A549 (cell line): ENCODE data around the gene DPYSL4.

Experiments
- CBX2 ChIP-seq: fragments of 200-600 bp; sonication (generic); IDR thresholded peaks from 2 replicates; pipeline ENCODE4 v1.6.1; 2016; ENCODE audit warnings: low read depth, mild to moderate bottlenecking, borderline replicate concordance
- CTCF ChIP-seq: fragments of >200 bp; sonication (Bioruptor Twin); formaldehyde crosslinking; IDR thresholded peaks from 3 replicates; pipeline ENCODE4 v1.5.1; 2016
- FOXS1 ChIP-seq: fragments of 250-450 bp; sonication (Bioruptor Pico); IDR thresholded peaks from 2 replicates; pipeline ENCODE4 v1.5.0; 2020; ENCODE audit warnings: mild to moderate bottlenecking, moderate library complexity
- KDM1A ChIP-seq: fragments of 200-600 bp; sonication (generic); IDR thresholded peaks from 2 replicates; pipeline ENCODE4 v1.6.1; 2016; ENCODE audit warnings: low read depth, mild to moderate bottlenecking
- MAFK ChIP-seq: fragments of 450-650 bp; IDR thresholded peaks from 2 replicates; pipeline ENCODE4 v1.6.1; 2014; ENCODE audit not compliant: partially characterized antibody
- PHF8 ChIP-seq: fragments of 200-600 bp; sonication (generic); IDR thresholded peaks from 2 replicates; pipeline ENCODE4 v1.6.1; 2016; ENCODE audit warnings: low read depth, mild to moderate bottlenecking, antibody characterized with exemption, moderate library complexity, borderline replicate concordance
- POLR2A ChIP-seq: IDR thresholded peaks from 2 replicates; pipeline ENCODE4 v1.6.1; 2012; ENCODE audit warnings: mild to moderate bottlenecking, low read length
- SMC3 ChIP-seq: fragments of >200 bp; sonication (Bioruptor Twin); formaldehyde crosslinking; IDR thresholded peaks from 3 replicates; pipeline ENCODE4 v1.6.1; 2018; ENCODE audit warnings: inconsistent platforms

GRCh38 chr10:132222726-132223125 lies 36.0 kb downstream of the DPYSL4 start:
- TF ChIP-seq CTCF (no peak), POLR2A (no peak), PHF8 (no peak), CBX2 (no peak), MAFK (no peak), KDM1A (no peak), FOXS1 (CRISPR knock-in tag) (no peak), SMC3 (no peak)
